GM12878 (cell line): ENCODE data around the gene EXD3. TPM values are rescaled to one million over a fixed set of nuclear protein-coding genes. Genes with fewer than 3 reads are reported as not detected.
A peak's percentile ranks its signal among the peaks of the same experiment; 100 is the strongest.

ENCODE experiments used
- BCLAF1 ChIP-seq: fragments of 450-650 bp; IDR thresholded peaks from 2 replicates; pipeline ENCODE4 v1.6.1; 2017; ENCODE audit warnings: antibody characterized with exemption, mild to moderate bottlenecking, moderate library complexity
- BHLHE40 ChIP-seq, 2 experiments: fragments of 450-650 bp in 1 of 2; IDR thresholded peaks; 2 replicates each; pipeline ENCODE4 v1.6.1; 2011 to 2017; ENCODE audit warnings: low read depth in 2 of 2, borderline replicate concordance in 1 of 2, improper control_type of control experiment in 1 of 2, low read length in 1 of 2, mild to moderate bottlenecking in 1 of 2
- BMI1 ChIP-seq: fragments of 450-650 bp; IDR thresholded peaks from 2 replicates; pipeline ENCODE4 v1.6.1; 2016; ENCODE audit warnings: mild to moderate bottlenecking, moderate library complexity, borderline replicate concordance
- E4F1 ChIP-seq: fragments of 450-650 bp; IDR thresholded peaks from 2 replicates; pipeline ENCODE4 v1.6.1; 2018; ENCODE audit warnings: borderline replicate concordance, mild to moderate bottlenecking; ENCODE audit not compliant: partially characterized antibody
- EGR1 ChIP-seq, 2 experiments: IDR thresholded peaks; 1 replicate in 1 of 2; 2 replicates in 1 of 2; pipeline ENCODE4 v1.6.1; 2011 to 2012; ENCODE audit warnings: low read depth in 2 of 2, low read length in 2 of 2, borderline replicate concordance in 1 of 2, mild to moderate bottlenecking in 1 of 2, moderate library complexity in 1 of 2
- HDAC6 ChIP-seq: fragments of 200-600 bp; sonication (generic); IDR thresholded peaks from one replicate; pipeline ENCODE4 v1.8.0; 2017; ENCODE audit warnings: antibody characterized with exemption; ENCODE audit not compliant: unreplicated experiment
- JUND ChIP-seq: IDR thresholded peaks from 2 replicates; pipeline ENCODE4 v1.6.1; 2012; ENCODE audit warnings: low read depth, mild to moderate bottlenecking, low read length, improper control_type of control experiment, moderate library complexity
- NBN ChIP-seq: fragments of 450-650 bp; IDR thresholded peaks from 2 replicates; pipeline ENCODE4 v1.6.1; 2016
- PKNOX1 ChIP-seq: fragments of 450-650 bp; IDR thresholded peaks from 2 replicates; pipeline ENCODE4 v1.6.1; 2016; ENCODE audit warnings: mild to moderate bottlenecking
- POLR2AphosphoS2 ChIP-seq: IDR thresholded peaks from 2 replicates; pipeline ENCODE4 v1.6.1; 2011; ENCODE audit warnings: low read depth, mild to moderate bottlenecking, low read length, improper control_type of control experiment, moderate library complexity
- POLR2AphosphoS5 ChIP-seq: IDR thresholded peaks from 2 replicates; pipeline ENCODE4 v1.6.1; 2011; ENCODE audit warnings: mild to moderate bottlenecking, low read length, inconsistent platforms
- POU2F2 ChIP-seq: IDR thresholded peaks from 3 replicates; pipeline ENCODE4 v1.6.1; 2011; ENCODE audit warnings: low read depth, mild to moderate bottlenecking, low read length, borderline replicate concordance
- RAD21 ChIP-seq: IDR thresholded peaks from 2 replicates; pipeline ENCODE4 v1.6.1; 2011; ENCODE audit warnings: mild to moderate bottlenecking, low read depth, low read length, moderate library complexity; ENCODE audit not compliant: insufficient read depth
- RUNX3 ChIP-seq: IDR thresholded peaks from 2 replicates; pipeline ENCODE4 v1.6.1; 2012; ENCODE audit warnings: low read length, inconsistent platforms
- SMC3 ChIP-seq: IDR thresholded peaks from 2 replicates; pipeline ENCODE4 v1.6.1; 2011; ENCODE audit warnings: low read length, improper control_type of control experiment, borderline replicate concordance
- SRF ChIP-seq, 2 experiments: IDR thresholded peaks; 2 replicates each; pipeline ENCODE4 v1.6.1; 2011; ENCODE audit warnings: low read depth in 2 of 2, low read length in 2 of 2, mild to moderate bottlenecking in 1 of 2, moderate library complexity in 1 of 2
- WRNIP1 ChIP-seq: IDR thresholded peaks from 2 replicates; pipeline ENCODE4 v1.6.1; 2011; ENCODE audit warnings: low read depth, low read length, improper control_type of control experiment, borderline replicate concordance
- ZBTB4 ChIP-seq: fragments of 450-650 bp; formaldehyde crosslinking; IDR thresholded peaks from 2 replicates; pipeline ENCODE4 v1.4.0; 2022; ENCODE audit warnings: mild to moderate bottlenecking, moderate library complexity
- ZSCAN29 ChIP-seq: fragments of 450-650 bp; IDR thresholded peaks from 2 replicates; pipeline ENCODE4 v1.6.1; 2017; ENCODE audit warnings: mild to moderate bottlenecking, moderate library complexity
- polyA plus RNA-seq, 11 experiments: library from polyadenylated mRNA; depleted of rRNA in 4 of 11; unstranded in 6 of 11; stranded (reverse) in 5 of 11; fragments of >200 nt; fragmentation: Nextera tagmentation in 4 of 11; fragmentation: Illumina TruSeq in 1 of 11; extraction: Ambion mirVana in 4 of 11; extraction: Trizol in 1 of 11; gene quantifications; 1 replicate in 1 of 11; 2 replicates in 10 of 11; pipeline versions ENCODE4 v1.2.1 to v1.2.3, GENCODE V29; 2011 to 2016; ENCODE audit warnings: inconsistent platforms in 2 of 11, missing spikeins in 2 of 11, low read depth in 1 of 11
- total RNA-seq, 4 experiments: library from RNA; depleted of rRNA in 3 of 4; stranded (reverse); fragments of >200 nt in 3 of 4; fragmentation: Illumina TruSeq in 1 of 4; extraction: Trizol in 1 of 4; gene quantifications; 2 replicates each; pipeline versions ENCODE4 v1.2.1 to v1.2.3, GENCODE V29; 2013 to 2021

The EXD3 gene
- total and polyA plus RNA-seq, 10 of the 15 experiments (the other 5 are each of a cell fraction or from before 2014, with no cell fraction given): 0.21 to 7.1 (median 3.6) TPM

GRCh38 chr9:137458194-137459151 is 35.5 kb upstream of the EXD3 start (continued):
- TF ChIP-seq BCLAF1 (0 out of 2 replicates have a peak, but pooled peaks have one; percentile 48), RAD21 (no peak), BMI1 (0 out of 2 replicates have a peak, but pooled peaks have one; percentile 24), SMC3 (no peak), WRNIP1 (no peak), RUNX3 (no peak), HDAC6 (no peak), ZBTB4 (CRISPR knock-in tag) (no peak), NBN (no peak), SRF (IDR thresholded peaks at IDR 0.05; ENCODE audit: low read depth in 2 of 2, low read length in 2 of 2) (no peak), E4F1 (no peak), POU2F2 (no peak), BHLHE40 (IDR thresholded peaks at IDR 0.05; ENCODE audit: borderline replicate concordance in 1 of 2, low read depth in 2 of 2, low read length in 1 of 2) (no peak), POLR2AphosphoS5 (no peak), PKNOX1 (no peak), POLR2AphosphoS2 (no peak), ZSCAN29 (0 out of 2 replicates have a peak, but pooled peaks have one; percentile 24), JUND (no peak), EGR1 (IDR thresholded peaks at IDR 0.05; ENCODE audit: borderline replicate concordance in 1 of 2, low read depth in 2 of 2, low read length in 2 of 2) (no peak)
